GM23338 (cell line): ENCODE results near the gene ZNF800. TPM values are rescaled to one million over a fixed set of nuclear protein-coding genes. Genes with fewer than 3 reads are reported as not detected.

ENCODE experiments used
- ATAC-seq: fragments of 200-7000 bp; cut with Tn5 transposase; 3 replicates; pipeline ENCODE4 v1.9.1; 2020
- DNase-seq: peaks from one replicate; pipeline ENCODE4 v3.0.0-alpha.2; 2015; ENCODE audit warnings: low spot score
- H2AFZ ChIP-seq: fragments of 200-600 bp; sonication (generic); 2 replicates; pipeline ENCODE4 v1.8.0; 2016; ENCODE audit warnings: antibody characterized with exemption, mild to moderate bottlenecking, moderate library complexity
- H3F3A ChIP-seq: fragments of 200-600 bp; sonication (generic); replicated peaks from 2 replicates; pipeline ENCODE4 v1.8.0; 2017; ENCODE audit warnings: antibody characterized with exemption, mixed run types, low read depth
- H3K27ac ChIP-seq: fragments of 200-600 bp; sonication (generic); 2 replicates; pipeline ENCODE4 v1.6.1; 2016; ENCODE audit warnings: low read depth
- H3K27me3 ChIP-seq: fragments of 200-600 bp; sonication (generic); 2 replicates; pipeline ENCODE4 v1.8.0; 2016; ENCODE audit warnings: mild to moderate bottlenecking, mixed run types, moderate library complexity; ENCODE audit not compliant: insufficient read depth
- H3K36me3 ChIP-seq: fragments of 200-600 bp; sonication (generic); 2 replicates; pipeline ENCODE4 v1.8.0; 2016; ENCODE audit warnings: mild to moderate bottlenecking; ENCODE audit not compliant: insufficient read depth
- H3K4me1 ChIP-seq: fragments of 200-600 bp; sonication (generic); 2 replicates; pipeline ENCODE4 v1.8.0; 2016; ENCODE audit warnings: mild to moderate bottlenecking, moderate library complexity; ENCODE audit not compliant: insufficient read depth
- H3K4me2 ChIP-seq: fragments of 200-600 bp; sonication (generic); 2 replicates; pipeline ENCODE4 v1.7.1; 2017; ENCODE audit warnings: mixed run types
- H3K4me3 ChIP-seq: fragments of 200-600 bp; sonication (generic); 2 replicates; pipeline ENCODE4 v1.6.1; 2016; ENCODE audit warnings: mixed run types
- H3K79me2 ChIP-seq: fragments of 200-600 bp; sonication (generic); replicated peaks from 2 replicates; pipeline ENCODE4 v1.8.0; 2017; ENCODE audit warnings: mild to moderate bottlenecking; ENCODE audit not compliant: insufficient read depth
- H3K9me2 ChIP-seq: fragments of 200-600 bp; sonication (generic); 2 replicates; pipeline ENCODE4 v1.8.0; 2017; ENCODE audit not compliant: insufficient read depth
- H4K20me1 ChIP-seq: fragments of 200-600 bp; sonication (generic); replicated peaks from 2 replicates; pipeline ENCODE4 v1.8.0; 2017; ENCODE audit warnings: mild to moderate bottlenecking; ENCODE audit not compliant: insufficient read depth
- H3K27ac Mint-ChIP-seq: 2 replicates; pipeline ENCODE4 v1.8.0; 2020; ENCODE audit warnings: inconsistent platforms, mild to moderate bottlenecking, moderate library complexity, mixed read lengths
- H3K27me3 Mint-ChIP-seq: 3 replicates; pipeline ENCODE4 v1.8.0; 2022; ENCODE audit warnings: low read depth, mild to moderate bottlenecking, moderate library complexity, mixed read lengths, inconsistent platforms; ENCODE audit not compliant: insufficient read depth, poor library complexity
- H3K36me3 Mint-ChIP-seq: 3 replicates; pipeline ENCODE4 v1.8.0; 2021; ENCODE audit warnings: low read depth, mild to moderate bottlenecking, inconsistent platforms, moderate library complexity, mixed read lengths
- H3K4me1 Mint-ChIP-seq: 3 replicates; pipeline ENCODE4 v1.8.0; 2020; ENCODE audit warnings: mild to moderate bottlenecking, inconsistent platforms, mixed read lengths
- H3K4me3 Mint-ChIP-seq: 3 replicates; pipeline ENCODE4 v1.8.0; 2021; ENCODE audit warnings: moderate library complexity, mild to moderate bottlenecking, inconsistent platforms, mixed read lengths
- H3K9me3 Mint-ChIP-seq: 3 replicates; pipeline ENCODE4 v1.8.0; 2020; ENCODE audit warnings: moderate library complexity, mild to moderate bottlenecking, inconsistent platforms, mixed read lengths
- JUNB ChIP-seq: IDR thresholded peaks from one replicate; pipeline ENCODE4 v1.6.1; 2016; ENCODE audit warnings: antibody characterized with exemption; ENCODE audit not compliant: unreplicated experiment
- NANOG ChIP-seq: IDR thresholded peaks from 2 replicates; pipeline ENCODE4 v1.6.1; 2016; ENCODE audit warnings: antibody characterized with exemption, borderline replicate concordance
- POLR2AphosphoS5 ChIP-seq: IDR thresholded peaks from 2 replicates; pipeline ENCODE4 v1.6.1; 2016; ENCODE audit warnings: antibody characterized with exemption, low read depth
- STAT1 ChIP-seq: IDR thresholded peaks from one replicate; pipeline ENCODE4 v1.6.1; 2016; ENCODE audit warnings: antibody characterized with exemption; ENCODE audit not compliant: unreplicated experiment
- ZNF114 ChIP-seq: fragments of 250-450 bp; sonication (Bioruptor Pico); IDR thresholded peaks from 2 replicates; pipeline ENCODE4 v1.5.0; 2020; ENCODE audit warnings: mild to moderate bottlenecking, moderate library complexity
- polyA plus RNA-seq: library from polyadenylated mRNA; unstranded; fragments of >200 nt; fragmentation: Nextera tagmentation; extraction: Ambion mirVana; gene quantifications from 2 replicates; pipeline ENCODE4 v1.2.1, GENCODE V29; 2016
- total RNA-seq: library from RNA; depleted of rRNA; stranded (reverse); fragments of >200 nt; shearing (Covaris generic); gene quantifications from 2 replicates; pipeline ENCODE4 v1.2.3, GENCODE V29; 2014
- TF ChIP-seq, protein P1 (sequence below): IDR thresholded peaks from one replicate; pipeline ENCODE4 v1.6.1; 2018; ENCODE audit warnings: antibody characterized with exemption; ENCODE audit not compliant: unreplicated experiment
- TF ChIP-seq, protein P2 (sequence below), 2 experiments: fragments of 200-600 bp in 1 of 2; sonication (generic) in 1 of 2; conservative IDR thresholded peaks; 2 replicates each; pipeline versions ENCODE4 v1.5.1 to v1.6.1; 2016 to 2017; ENCODE audit warnings: antibody characterized with exemption in 2 of 2, low read depth in 2 of 2, mild to moderate bottlenecking in 2 of 2, moderate library complexity in 1 of 2

ZNF800 gene
- total and polyA plus RNA-seq, 2 experiments from 2014 or later: 5.4 to 8.3 TPM

DNA sequence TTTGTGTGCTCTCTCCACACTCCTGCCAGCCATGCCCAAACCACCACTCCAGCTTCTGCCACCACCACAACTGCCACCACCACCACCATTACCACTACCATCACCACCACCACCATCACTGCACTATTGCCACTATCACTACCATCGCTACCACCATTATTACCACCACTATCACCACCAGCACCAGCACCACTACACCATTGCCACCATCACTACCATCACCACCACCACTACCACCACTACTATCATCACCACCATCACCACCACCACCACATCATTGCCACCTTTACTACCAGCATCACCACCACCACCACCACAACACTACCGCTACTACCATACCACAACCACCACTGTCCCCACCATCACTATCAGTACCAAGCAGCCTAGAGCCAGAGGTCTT lies 26.0 kb upstream of the ZNF800 start (continued):
- TF ChIP-seq, protein P1, sequence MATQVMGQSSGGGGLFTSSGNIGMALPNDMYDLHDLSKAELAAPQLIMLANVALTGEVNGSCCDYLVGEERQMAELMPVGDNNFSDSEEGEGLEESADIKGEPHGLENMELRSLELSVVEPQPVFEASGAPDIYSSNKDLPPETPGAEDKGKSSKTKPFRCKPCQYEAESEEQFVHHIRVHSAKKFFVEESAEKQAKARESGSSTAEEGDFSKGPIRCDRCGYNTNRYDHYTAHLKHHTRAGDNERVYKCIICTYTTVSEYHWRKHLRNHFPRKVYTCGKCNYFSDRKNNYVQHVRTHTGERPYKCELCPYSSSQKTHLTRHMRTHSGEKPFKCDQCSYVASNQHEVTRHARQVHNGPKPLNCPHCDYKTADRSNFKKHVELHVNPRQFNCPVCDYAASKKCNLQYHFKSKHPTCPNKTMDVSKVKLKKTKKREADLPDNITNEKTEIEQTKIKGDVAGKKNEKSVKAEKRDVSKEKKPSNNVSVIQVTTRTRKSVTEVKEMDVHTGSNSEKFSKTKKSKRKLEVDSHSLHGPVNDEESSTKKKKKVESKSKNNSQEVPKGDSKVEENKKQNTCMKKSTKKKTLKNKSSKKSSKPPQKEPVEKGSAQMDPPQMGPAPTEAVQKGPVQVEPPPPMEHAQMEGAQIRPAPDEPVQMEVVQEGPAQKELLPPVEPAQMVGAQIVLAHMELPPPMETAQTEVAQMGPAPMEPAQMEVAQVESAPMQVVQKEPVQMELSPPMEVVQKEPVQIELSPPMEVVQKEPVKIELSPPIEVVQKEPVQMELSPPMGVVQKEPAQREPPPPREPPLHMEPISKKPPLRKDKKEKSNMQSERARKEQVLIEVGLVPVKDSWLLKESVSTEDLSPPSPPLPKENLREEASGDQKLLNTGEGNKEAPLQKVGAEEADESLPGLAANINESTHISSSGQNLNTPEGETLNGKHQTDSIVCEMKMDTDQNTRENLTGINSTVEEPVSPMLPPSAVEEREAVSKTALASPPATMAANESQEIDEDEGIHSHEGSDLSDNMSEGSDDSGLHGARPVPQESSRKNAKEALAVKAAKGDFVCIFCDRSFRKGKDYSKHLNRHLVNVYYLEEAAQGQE: no peak
- TF ChIP-seq, protein P2, sequence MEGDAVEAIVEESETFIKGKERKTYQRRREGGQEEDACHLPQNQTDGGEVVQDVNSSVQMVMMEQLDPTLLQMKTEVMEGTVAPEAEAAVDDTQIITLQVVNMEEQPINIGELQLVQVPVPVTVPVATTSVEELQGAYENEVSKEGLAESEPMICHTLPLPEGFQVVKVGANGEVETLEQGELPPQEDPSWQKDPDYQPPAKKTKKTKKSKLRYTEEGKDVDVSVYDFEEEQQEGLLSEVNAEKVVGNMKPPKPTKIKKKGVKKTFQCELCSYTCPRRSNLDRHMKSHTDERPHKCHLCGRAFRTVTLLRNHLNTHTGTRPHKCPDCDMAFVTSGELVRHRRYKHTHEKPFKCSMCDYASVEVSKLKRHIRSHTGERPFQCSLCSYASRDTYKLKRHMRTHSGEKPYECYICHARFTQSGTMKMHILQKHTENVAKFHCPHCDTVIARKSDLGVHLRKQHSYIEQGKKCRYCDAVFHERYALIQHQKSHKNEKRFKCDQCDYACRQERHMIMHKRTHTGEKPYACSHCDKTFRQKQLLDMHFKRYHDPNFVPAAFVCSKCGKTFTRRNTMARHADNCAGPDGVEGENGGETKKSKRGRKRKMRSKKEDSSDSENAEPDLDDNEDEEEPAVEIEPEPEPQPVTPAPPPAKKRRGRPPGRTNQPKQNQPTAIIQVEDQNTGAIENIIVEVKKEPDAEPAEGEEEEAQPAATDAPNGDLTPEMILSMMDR (conservative IDR thresholded peaks at IDR 0.05; ENCODE audit: low read depth in 2 of 2): no peak
- no peak for TF ChIP-seq STAT1
- no peak for TF ChIP-seq JUNB

DNA sequence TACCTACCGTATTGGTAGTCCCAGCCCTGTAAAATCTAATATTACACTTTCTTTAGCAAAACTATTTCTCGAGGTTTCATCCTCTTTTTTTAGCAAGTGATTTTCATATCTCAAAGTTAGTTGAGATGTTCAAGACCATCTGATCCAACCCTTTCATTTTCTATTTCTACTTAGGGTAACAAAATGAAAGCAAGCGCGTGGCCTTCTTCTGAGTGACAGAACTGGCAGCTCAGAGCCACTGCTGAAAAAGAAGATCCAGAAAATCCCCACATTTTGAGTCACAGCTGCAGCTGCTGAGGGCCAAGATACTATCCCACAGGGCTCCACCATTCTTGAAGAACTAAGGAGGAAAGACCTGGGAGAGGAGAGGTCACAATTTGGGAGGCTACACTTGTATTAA lies 24.8 kb upstream of the ZNF800 start:
- DNase-seq: no peak
- Mint-ChIP-seq H3K4me3 (no peak overlapping the region), H3K36me3 (no peaks in the 10 kb centered on the region)
- TF ChIP-seq, protein P2 (conservative IDR thresholded peaks at IDR 0.05; ENCODE audit: low read depth in 2 of 2): no peak
- TF ChIP-seq JUNB: no peak
- TF ChIP-seq, protein P1: no peak
- no peak for TF ChIP-seq NANOG
- TF ChIP-seq ZNF114 (CRISPR knock-in tag): no peak
- TF ChIP-seq POLR2AphosphoS5: no peak

More for the DNA sequence above, 24.8 kb upstream of the ZNF800 start:
- Histone ChIP-seq H3K4me3 (no peak overlapping the region), H2AFZ (no peak overlapping the region), H3K4me1 (no peaks in the 10 kb centered on the region), H3K27ac (no peak overlapping the region), H3K79me2 (no peaks in the 10 kb centered on the region), H3K36me3 (no peaks in the 10 kb centered on the region), H3K9me2 (0 out of 2 replicates have a peak, but pooled peaks cover 2% of the 10 kb centered on the region), H4K20me1 (no peaks in the 10 kb centered on the region), H3K4me2 (no peak overlapping the region), H3F3A (no peaks in the 10 kb centered on the region), H3K27me3 (no peaks in the 10 kb centered on the region)
- Mint-ChIP-seq H3K27me3 (no peaks in the 10 kb centered on the region), H3K27ac (no peak overlapping the region), H3K4me1 (no peaks in the 10 kb centered on the region), H3K9me3 (no peaks in the 10 kb centered on the region)
- no peak for ATAC-seq
